Activated T-helper 2 cell treated with anti-CD3 and anti-CD28 coated beads, Interferon-gamma antibody, Interleukin-2, Interleukin-4, amounts not matched to agents 10 μg/mL and 5 μg/mL and 100 μg/mL, durations not matched to agents 14 hours and 24 hours and 36 hours (primary cell): Measurements from ENCODE around the gene TMEM156. TPM values are rescaled to one million over a fixed set of nuclear protein-coding genes. Genes with fewer than 3 reads are reported as not detected.
"Not testable (repeated sequence)": the region's sequence is repeated elsewhere in the genome, so short reads cannot be mapped to it uniquely, and the experiment has no call there.

Experiments
- DNase-seq: peaks from one replicate; pipeline ENCODE4 v3.0.0; 2021; ENCODE audit warnings: low spot score
- H3K27ac Mint-ChIP-seq: one replicate; pipeline ENCODE4 v1.8.0; 2021; ENCODE audit warnings: mixed read lengths
- H3K27me3 Mint-ChIP-seq: one replicate; pipeline ENCODE4 v1.8.0; 2021; ENCODE audit warnings: low read depth, mixed read lengths
- H3K36me3 Mint-ChIP-seq: one replicate; pipeline ENCODE4 v1.8.0; 2021; ENCODE audit warnings: low read depth, mixed read lengths
- H3K4me1 Mint-ChIP-seq: one replicate; pipeline ENCODE4 v1.8.0; 2021; ENCODE audit warnings: low read depth, mixed read lengths
- H3K4me3 Mint-ChIP-seq: one replicate; pipeline ENCODE4 v1.8.0; 2021; ENCODE audit warnings: low read depth, mild to moderate bottlenecking, moderate library complexity, mixed read lengths
- H3K9me3 Mint-ChIP-seq: one replicate; pipeline ENCODE4 v1.8.0; 2021; ENCODE audit warnings: mixed read lengths
- intact Hi-C: fragments of 100-400 bp; cut with micrococcal nuclease; formaldehyde crosslinking; loops from one replicate; pipeline ENCODE4 v1.15.1; 2023
- total RNA-seq: library from RNA; stranded (reverse); gene quantifications from 2 replicates; pipeline ENCODE4 v1.2.3, GENCODE V29; 2022

TMEM156 gene
- total RNA-seq, 1 donor from 2014 or later = 17.8 TPM

DNA sequence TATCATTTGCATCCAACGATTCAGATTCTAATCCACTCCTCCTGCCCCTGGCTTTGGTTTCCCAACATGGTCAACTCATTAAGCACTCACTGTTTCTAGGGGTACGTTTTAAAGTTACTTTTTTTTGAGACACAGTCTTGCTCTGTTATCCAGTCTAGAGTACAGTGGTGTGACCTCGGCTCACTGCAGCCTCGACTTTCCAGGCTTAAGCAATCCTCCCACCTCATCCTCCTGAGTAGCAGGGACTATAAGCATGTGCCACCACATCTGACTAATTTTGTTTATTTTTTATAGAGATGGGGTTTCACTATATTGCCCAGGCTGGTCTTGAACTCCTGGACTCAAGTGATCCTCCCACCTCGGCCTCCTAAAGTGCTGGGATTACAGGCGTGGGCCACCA, 48.9 kb downstream of the TMEM156 start:
- Mint-ChIP-seq H3K36me3 (peaks cover 66% of the 10 kb centered on the region), H3K27me3 (no peaks in the 10 kb centered on the region), H3K27ac (peak overlapping the region; percentile 84), H3K9me3 (no peaks in the 10 kb centered on the region), H3K4me3 (peak overlapping the region; percentile 9), H3K4me1 (peaks cover 69% of the 10 kb centered on the region)
- intact Hi-C loops = no loop called here
- no peak for DNase-seq

DNA sequence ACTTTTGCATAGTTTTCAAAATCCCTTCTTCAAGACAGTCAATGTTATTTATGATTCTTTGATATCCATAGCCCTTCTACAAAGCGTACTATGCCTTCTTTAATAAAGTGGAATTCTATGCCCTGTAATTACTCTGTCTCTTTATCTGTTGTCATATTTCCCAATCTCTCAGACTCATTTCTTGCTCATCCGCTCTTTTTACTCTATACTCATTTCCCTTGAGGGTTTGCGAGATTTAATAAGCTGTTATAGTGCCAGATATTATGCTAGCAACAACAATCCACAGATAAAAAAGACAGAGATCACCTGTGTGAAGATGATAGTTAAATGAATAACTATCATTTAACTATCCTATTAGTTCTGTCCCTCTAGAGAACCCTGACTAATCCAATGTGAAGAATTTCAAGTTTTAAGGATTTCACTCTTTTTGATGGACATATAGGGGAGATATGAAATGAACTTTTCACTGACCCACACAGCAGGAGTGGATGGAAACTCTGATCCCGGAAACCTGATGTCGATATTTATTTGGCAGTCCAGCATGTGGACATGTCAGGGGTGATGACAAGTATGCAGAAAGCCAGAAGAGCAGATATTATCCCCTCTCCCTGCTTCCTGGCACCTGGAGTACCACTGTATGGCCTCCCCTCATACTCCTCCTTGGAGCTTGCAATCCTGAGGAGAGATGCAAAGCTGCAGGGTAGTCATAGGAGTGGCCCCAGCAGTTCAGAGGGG, 49.7 kb downstream of the TMEM156 start:
- Mint-ChIP-seq H3K36me3 (peaks cover 67% of the 10 kb centered on the region), H3K27ac (peak overlapping the region; percentile 81), H3K4me1 (peaks cover 63% of the 10 kb centered on the region), H3K9me3 (no peaks in the 10 kb centered on the region), H3K27me3 (no peaks in the 10 kb centered on the region), H3K4me3 (peak overlapping the region; percentile 11)
- no peak for DNase-seq
- intact Hi-C loops = no loop called here

DNA sequence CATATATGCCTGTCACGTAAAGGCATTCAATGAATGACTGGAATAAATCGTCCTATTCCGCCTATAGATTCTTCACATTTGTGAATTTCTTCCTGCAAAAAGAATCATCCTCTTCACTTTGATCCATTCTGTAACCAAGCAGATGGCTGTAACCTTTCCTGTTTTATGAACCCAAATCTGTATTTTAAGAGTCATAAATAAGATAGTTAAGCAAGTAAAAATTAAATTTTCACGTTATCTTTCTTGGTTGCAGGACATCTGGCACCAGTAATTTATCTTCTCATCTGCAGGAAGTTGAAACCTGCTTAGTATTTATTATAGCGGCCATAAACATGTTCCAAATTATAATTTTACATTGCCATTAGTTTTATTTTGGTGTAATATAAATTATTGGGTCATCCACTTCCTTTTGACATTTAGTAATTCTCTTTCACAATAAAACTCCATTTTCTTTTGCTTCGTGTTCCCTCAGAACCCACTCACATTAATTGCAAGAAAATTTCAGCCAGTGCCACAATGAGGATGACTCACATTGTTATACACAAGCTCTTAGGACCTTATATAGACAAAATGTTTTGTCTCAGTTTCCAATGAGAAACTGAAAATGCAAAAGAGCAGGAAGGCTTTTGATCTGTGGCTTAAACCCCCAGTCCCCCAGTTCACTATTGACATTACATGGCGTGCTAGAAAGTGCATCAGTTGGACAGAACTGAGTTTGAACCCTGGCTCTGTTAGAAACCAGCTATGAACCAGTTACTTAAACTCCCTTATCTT, 51.1 kb downstream of the TMEM156 start:
- H3K27me3 Mint-ChIP-seq = no peaks in the 10 kb centered on the region
- H3K9me3 Mint-ChIP-seq = no peaks in the 10 kb centered on the region
- intact Hi-C loops = loop anchor here (1.0 kb wide), 3 partner anchors 23 to 51 kb away; partner anchors contain the start of gene TMEM156
- peak overlapping the region; percentile 31 for H3K4me3 Mint-ChIP-seq
- peak overlapping the region; percentile 81 for H3K27ac Mint-ChIP-seq
- peaks cover 68% of the 10 kb centered on the region for H3K36me3 Mint-ChIP-seq
- DNase-seq = no peak
- H3K4me1 Mint-ChIP-seq = peaks cover 53% of the 10 kb centered on the region

DNA sequence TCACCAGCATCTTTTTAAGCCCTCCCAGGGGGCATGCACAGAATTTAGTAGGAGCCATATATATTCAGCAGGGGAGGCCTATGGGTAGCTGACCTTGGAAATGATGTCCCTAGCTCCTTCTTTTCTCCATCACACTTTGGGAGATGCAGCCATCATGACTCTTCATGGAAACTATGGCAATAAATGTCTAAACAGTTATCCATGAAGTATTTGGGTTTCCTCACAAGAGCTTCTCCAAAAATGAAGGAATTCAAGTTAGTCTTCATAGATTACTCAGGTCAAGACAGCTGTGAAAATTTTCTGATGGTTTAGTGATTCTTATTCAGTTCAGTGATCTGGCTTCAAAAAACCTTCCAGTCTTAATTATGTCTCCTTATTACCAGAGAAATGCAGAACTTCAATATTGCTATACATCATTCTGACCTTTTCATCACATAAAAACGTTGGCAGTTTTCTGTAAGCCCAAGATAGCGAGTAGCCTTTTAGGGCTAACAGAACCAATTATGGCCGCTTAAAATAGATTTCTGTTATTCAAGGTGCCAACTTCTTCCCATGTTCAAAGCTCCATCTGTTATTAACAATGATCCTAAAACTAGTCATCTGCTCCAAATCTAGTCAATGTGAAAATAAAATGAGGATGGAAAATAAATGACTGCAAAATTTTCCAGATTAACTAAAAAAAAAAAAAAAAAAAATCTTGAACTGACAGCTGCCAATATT, 52.5 kb downstream of the TMEM156 start:
- Mint-ChIP-seq H3K36me3 (peaks cover 67% of the 10 kb centered on the region), H3K27me3 (no peaks in the 10 kb centered on the region), H3K4me1 (peaks cover 41% of the 10 kb centered on the region), H3K9me3 (no peaks in the 10 kb centered on the region), H3K4me3 (no peak overlapping the region), H3K27ac (no peak overlapping the region)
- intact Hi-C loops = no loop called here
- no peak for DNase-seq

DNA sequence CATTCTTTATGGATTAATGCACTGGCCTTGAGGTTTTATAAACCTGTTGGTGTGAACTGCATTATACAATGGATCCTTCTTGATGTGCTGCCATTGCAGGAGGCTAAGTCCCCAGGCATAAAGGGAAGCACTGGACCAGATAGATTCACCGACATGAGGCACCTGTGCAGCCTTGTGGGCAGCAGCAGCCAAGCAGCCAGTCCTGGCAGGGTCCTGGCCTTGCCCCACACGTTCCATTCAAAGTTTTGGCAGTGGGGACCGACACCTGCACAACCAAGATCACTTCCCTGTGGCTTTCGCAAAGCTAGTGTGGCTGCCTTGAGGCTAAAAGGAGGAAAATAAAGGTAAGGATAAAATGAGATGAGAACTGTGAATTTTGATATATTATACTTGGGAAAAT, 53.1 kb downstream of the TMEM156 start:
- DNase-seq = no peak
- Mint-ChIP-seq H3K36me3 (peaks cover 62% of the 10 kb centered on the region), H3K4me1 (peaks cover 36% of the 10 kb centered on the region), H3K27ac (no peak overlapping the region), H3K4me3 (no peak overlapping the region), H3K27me3 (no peaks in the 10 kb centered on the region), H3K9me3 (no peaks in the 10 kb centered on the region)
- intact Hi-C loops = no loop called here

DNA sequence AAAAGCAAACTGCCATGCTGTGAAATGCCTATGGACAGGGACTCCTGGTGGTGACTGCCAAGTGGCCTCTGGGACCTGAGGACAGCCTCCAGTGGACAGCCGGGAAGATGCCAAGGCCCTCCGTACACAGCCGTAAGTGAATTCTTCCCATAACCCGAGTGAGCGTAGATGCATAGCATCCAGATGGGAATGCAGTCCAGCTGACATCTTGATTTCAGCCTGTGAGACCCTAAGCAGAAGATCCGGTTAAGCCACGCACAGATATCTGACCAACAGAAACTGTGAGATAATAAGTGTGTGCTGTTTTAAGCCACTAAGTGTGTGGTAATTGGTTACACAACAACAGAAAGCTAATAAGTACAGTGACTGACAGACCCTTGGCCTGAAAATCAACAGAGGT, 55.9 kb downstream of the TMEM156 start:
- DNase-seq = no peak
- Mint-ChIP-seq H3K4me3 (no peak overlapping the region), H3K27me3 (no peaks in the 10 kb centered on the region), H3K36me3 (peaks cover 40% of the 10 kb centered on the region), H3K4me1 (peaks cover 17% of the 10 kb centered on the region), H3K27ac (no peak overlapping the region), H3K9me3 (no peaks in the 10 kb centered on the region)
- intact Hi-C loops = no loop called here

DNA sequence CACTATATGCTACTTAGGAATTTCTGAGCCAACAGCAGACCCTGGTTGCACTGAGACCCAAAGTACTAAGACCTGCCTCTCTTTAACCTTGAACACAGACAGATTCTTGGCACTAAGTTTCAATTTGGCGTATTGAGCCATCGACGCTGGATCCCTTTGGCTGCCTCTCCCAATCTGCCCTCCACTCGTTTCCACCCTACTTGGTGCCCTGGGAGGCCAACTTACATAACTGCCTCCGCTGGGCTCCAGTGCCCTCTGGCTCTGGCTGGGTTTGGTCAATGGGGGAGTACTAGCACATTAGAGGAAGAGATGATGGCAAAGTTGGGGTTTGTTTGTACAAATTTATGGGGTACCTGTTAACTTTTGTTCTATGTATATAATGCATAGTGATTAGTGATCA, 63.5 kb downstream of the TMEM156 start:
- Mint-ChIP-seq H3K9me3 (no peaks in the 10 kb centered on the region), H3K27me3 (no peaks in the 10 kb centered on the region), H3K4me1 (peaks cover 16% of the 10 kb centered on the region), H3K4me3 (no peak overlapping the region), H3K27ac (no peak overlapping the region), H3K36me3 (peaks cover 73% of the 10 kb centered on the region)
- no peak for DNase-seq
- intact Hi-C loops = no loop called here

DNA sequence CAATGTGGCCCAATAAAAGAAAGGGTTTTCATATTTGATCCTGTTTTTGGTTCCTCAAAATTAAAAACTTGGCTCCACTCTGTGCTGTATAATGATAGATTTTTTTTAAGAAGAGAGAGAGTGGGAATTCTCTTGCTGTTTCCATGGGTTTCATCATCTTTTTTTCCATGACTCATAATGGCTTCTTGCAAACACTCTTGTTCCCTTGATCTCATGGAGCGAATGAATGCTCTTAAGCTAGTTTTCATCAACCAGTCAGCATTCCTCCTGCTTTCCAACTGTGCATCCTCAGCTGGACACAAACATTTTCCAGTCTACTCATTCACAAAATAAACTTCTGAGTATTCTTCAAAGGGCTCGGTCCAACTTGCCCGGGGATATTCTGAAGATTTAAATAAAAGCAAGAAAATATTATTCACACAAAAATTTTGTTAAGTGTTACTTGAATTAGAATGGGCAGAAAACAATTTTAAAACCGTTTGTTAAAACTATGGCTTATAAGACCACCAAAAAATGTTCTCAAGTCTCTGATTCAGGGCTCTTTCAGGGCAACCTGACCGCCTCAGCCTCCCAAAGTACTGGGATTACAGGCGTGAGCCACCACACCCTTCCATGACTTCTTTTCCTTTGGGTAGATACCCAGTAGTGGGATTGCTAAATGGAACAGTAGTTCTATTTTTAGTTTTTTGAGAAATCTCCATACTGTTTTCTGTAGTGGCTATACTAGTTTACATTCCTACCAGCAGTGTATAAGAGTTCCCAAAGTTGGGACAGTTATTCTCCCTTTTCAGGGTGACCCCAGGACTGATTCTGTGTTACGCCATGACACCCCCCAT, 64.7 kb downstream of the TMEM156 start:
- H3K4me1 Mint-ChIP-seq = peaks cover 16% of the 10 kb centered on the region
- peaks cover 82% of the 10 kb centered on the region for H3K36me3 Mint-ChIP-seq
- DNase-seq = no peak
- H3K27me3 Mint-ChIP-seq = no peaks in the 10 kb centered on the region
- H3K4me3 Mint-ChIP-seq = no peak overlapping the region
- intact Hi-C loops = no loop called here
- no peaks in the 10 kb centered on the region for H3K9me3 Mint-ChIP-seq
- peak overlapping the region; percentile 59 for H3K27ac Mint-ChIP-seq

DNA sequence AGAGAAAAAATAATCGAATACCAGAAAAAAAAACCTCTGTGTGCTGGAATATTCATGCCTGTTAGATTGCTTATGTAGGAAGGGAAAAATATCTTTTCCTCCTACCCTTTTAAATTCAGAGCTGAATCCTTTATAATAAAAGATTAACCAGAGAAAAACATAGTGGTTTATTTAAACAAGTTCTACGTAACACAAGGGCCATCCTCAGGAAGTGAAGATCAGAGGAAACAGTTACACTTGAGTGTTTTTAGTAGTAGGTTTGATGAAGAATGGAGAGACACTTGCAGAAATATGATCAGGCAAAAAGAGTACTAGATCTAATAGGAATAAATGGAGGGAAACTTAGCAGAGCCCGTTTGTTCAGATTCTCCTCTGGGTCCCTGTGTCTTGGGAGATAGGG, 66.3 kb downstream of the TMEM156 start:
- H3K4me3 Mint-ChIP-seq = no peak overlapping the region
- intact Hi-C loops = no loop called here
- H3K4me1 Mint-ChIP-seq = peaks cover 16% of the 10 kb centered on the region
- DNase-seq = no peak
- no peaks in the 10 kb centered on the region for H3K27me3 Mint-ChIP-seq
- peaks cover 13% of the 10 kb centered on the region for H3K9me3 Mint-ChIP-seq
- peak overlapping the region; percentile 50 for H3K27ac Mint-ChIP-seq
- H3K36me3 Mint-ChIP-seq = peaks cover 88% of the 10 kb centered on the region

DNA sequence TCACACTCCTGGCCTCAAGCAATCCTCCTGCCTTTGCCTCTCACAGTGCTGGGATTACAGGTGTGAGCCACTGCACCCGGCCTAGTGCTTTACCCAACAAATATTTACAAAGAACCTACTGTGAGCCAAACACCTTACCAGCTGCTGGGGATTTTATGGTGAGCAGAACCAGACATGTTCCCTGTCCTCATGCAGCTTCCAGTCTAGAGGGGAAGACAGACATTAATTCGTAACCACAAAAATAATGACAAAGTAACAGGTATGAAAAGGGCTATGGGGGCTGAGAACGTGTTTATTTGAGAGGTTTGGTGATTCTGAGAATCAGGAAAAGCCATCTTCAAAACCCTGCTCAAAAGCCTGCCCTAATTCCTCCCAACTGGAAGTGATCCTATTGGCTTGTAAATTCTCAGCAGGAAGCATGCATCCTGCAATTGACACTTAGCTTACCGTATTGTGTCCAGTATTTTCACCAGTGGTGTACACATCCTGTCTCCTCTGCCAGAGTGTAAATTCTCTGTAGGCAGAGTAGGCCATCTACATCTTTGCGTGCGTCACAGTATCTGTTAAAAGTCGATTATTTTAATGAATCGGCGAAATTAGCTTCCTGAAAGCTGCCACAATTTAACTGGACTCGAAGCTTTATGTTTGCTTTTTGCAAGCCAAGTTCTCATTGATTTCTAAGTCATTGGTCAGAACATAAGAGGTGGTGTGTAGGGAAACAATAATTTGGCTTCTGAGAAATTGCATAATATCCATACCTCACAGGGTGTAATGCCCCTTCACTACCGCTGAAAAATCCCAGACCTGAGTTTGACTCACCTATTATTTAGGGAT, 67.0 kb downstream of the TMEM156 start:
- no peak overlapping the region for H3K4me3 Mint-ChIP-seq
- intact Hi-C loops = no loop called here
- H3K4me1 Mint-ChIP-seq = peaks cover 14% of the 10 kb centered on the region
- DNase-seq = no peak
- no peak overlapping the region for H3K27ac Mint-ChIP-seq
- peaks cover 85% of the 10 kb centered on the region for H3K36me3 Mint-ChIP-seq
- no peaks in the 10 kb centered on the region for H3K27me3 Mint-ChIP-seq
- peaks cover 13% of the 10 kb centered on the region for H3K9me3 Mint-ChIP-seq

DNA sequence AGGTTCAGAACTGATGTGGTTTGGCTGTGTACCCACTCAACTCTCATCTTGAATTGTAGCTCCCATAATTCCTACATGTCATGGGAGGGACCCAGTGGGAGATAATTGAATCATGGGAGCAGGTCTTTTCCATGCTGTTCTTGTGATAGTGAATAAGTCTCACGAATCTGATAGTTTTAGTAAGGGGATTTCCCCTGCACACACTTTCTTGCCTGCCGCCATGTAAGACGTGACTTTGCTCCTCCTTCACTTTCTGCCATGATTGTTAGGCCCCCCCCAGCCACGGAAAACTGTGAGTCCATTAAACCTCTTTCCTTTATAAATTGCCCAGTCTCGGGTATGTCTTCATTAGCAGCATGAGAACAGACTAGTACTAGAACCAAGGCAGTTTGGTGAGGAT, 73.0 kb downstream of the TMEM156 start:
- Mint-ChIP-seq H3K4me1 (peaks cover 32% of the 10 kb centered on the region), H3K9me3 (peaks cover 19% of the 10 kb centered on the region), H3K36me3 (peaks cover 34% of the 10 kb centered on the region), H3K27ac (peak overlapping the region; percentile 54)
- H3K27me3 Mint-ChIP-seq, DNase-seq, H3K4me3 Mint-ChIP-seq: not testable (repeated sequence)
- intact Hi-C loops = loop anchor here (5.0 kb wide), 1 partner anchor 393 kb away; no protein-coding TSS in a partner anchor
